HepG2 (cell line): ENCODE results near the gene ENO3. TPM values are rescaled to one million over a fixed set of nuclear protein-coding genes. Genes with fewer than 3 reads are reported as not detected.

Experiments used
- DR1 ChIP-seq: sonication (generic); formaldehyde crosslinking; IDR thresholded peaks from 2 replicates; pipeline ENCODE4 v1.8.0; 2021; ENCODE audit warnings: mild to moderate bottlenecking, missing genetic modification reagents, inconsistent platforms
- GABPB1 ChIP-seq: IDR thresholded peaks from 2 replicates; pipeline ENCODE4 v1.6.1; 2016; ENCODE audit warnings: mild to moderate bottlenecking, missing genetic modification reagents, moderate library complexity, missing compliant biosample characterization
- GFI1 ChIP-seq: sonication (generic); formaldehyde crosslinking; IDR thresholded peaks from 2 replicates; pipeline ENCODE4 v1.5.0; 2020; ENCODE audit warnings: missing genetic modification reagents, mild to moderate bottlenecking, borderline replicate concordance
- JUN ChIP-seq: sonication (generic); formaldehyde crosslinking; IDR thresholded peaks from 2 replicates; pipeline ENCODE4 v1.4.0; 2020; ENCODE audit warnings: mild to moderate bottlenecking, missing genetic modification reagents
- MTA1 ChIP-seq: sonication (generic); formaldehyde crosslinking; IDR thresholded peaks from 2 replicates; pipeline ENCODE4 v1.4.0; 2020; ENCODE audit warnings: missing genetic modification reagents, mild to moderate bottlenecking, borderline replicate concordance
- REPIN1 ChIP-seq: sonication (generic); formaldehyde crosslinking; IDR thresholded peaks from 2 replicates; pipeline ENCODE4 v1.8.0; 2022; ENCODE audit warnings: missing genetic modification reagents, low read depth, mild to moderate bottlenecking, borderline replicate concordance
- RFX1 ChIP-seq: fragments of 450-650 bp; IDR thresholded peaks from 2 replicates; pipeline ENCODE4 v1.6.1; 2017
- SMYD3 ChIP-seq: sonication (generic); formaldehyde crosslinking; IDR thresholded peaks from 2 replicates; pipeline ENCODE4 v1.8.1; 2023; ENCODE audit warnings: mild to moderate bottlenecking, missing genetic modification reagents
- YEATS4 ChIP-seq: sonication (generic); formaldehyde crosslinking; IDR thresholded peaks from 2 replicates; pipeline ENCODE4 v1.4.0; 2020; ENCODE audit warnings: missing genetic modification reagents, borderline replicate concordance
- ZBTB37 ChIP-seq: sonication (generic); formaldehyde crosslinking; IDR thresholded peaks from 2 replicates; pipeline ENCODE4 v1.4.0; 2020; ENCODE audit warnings: mild to moderate bottlenecking, missing genetic modification reagents
- ZNF354B ChIP-seq: sonication (generic); formaldehyde crosslinking; IDR thresholded peaks from 2 replicates; pipeline ENCODE4 v1.8.0; 2022; ENCODE audit warnings: mild to moderate bottlenecking, missing genetic modification reagents
- ZNF558 ChIP-seq: sonication (generic); formaldehyde crosslinking; IDR thresholded peaks from 2 replicates; pipeline ENCODE4 v1.9.0; 2022; ENCODE audit warnings: mild to moderate bottlenecking, missing genetic modification reagents, borderline replicate concordance
- ZNF691 ChIP-seq: sonication (generic); formaldehyde crosslinking; IDR thresholded peaks from 2 replicates; pipeline ENCODE4 v1.4.0; 2020; ENCODE audit warnings: missing genetic modification reagents, low read depth, mild to moderate bottlenecking, borderline replicate concordance
- polyA plus RNA-seq, 8 experiments: library from polyadenylated mRNA; depleted of rRNA in 3 of 8; stranded (reverse) in 7 of 8; unstranded in 1 of 8; fragments of >200 nt; fragmentation: Illumina TruSeq in 4 of 8; extraction: Trizol in 4 of 8; gene quantifications; 2 replicates each; pipeline versions ENCODE4 v1.2.1 to v1.2.3, GENCODE V29; 2011 to 2016; ENCODE audit warnings: low read depth in 4 of 8, missing spikeins in 1 of 8, mixed read lengths in 1 of 8; ENCODE audit not compliant: insufficient read depth in 1 of 8
- total RNA-seq, 5 experiments: library from RNA; depleted of rRNA; stranded (reverse); fragments of >200 nt; fragmentation: Illumina TruSeq; extraction: Trizol; gene quantifications; 2 replicates each; pipeline ENCODE4 v1.2.3, GENCODE V29; 2016; ENCODE audit warnings: low read depth in 1 of 5
- TF ChIP-seq, protein P1 (sequence below): sonication (generic); formaldehyde crosslinking; IDR thresholded peaks from 2 replicates; pipeline ENCODE4 v1.4.0; 2020; ENCODE audit warnings: mild to moderate bottlenecking, missing genetic modification reagents
- TF ChIP-seq, protein P2 (sequence below): sonication (generic); formaldehyde crosslinking; IDR thresholded peaks from 2 replicates; pipeline ENCODE4 v1.4.0; 2020; ENCODE audit warnings: missing genetic modification reagents, mild to moderate bottlenecking, borderline replicate concordance
- TF ChIP-seq, protein P3 (sequence below): sonication (generic); formaldehyde crosslinking; IDR thresholded peaks from 2 replicates; pipeline ENCODE4 v1.4.0; 2020; ENCODE audit warnings: missing genetic modification reagents, borderline replicate concordance
- TF ChIP-seq, protein P4 (sequence below): sonication (generic); formaldehyde crosslinking; IDR thresholded peaks from 2 replicates; pipeline ENCODE4 v1.5.0; 2020; ENCODE audit warnings: missing genetic modification reagents
- TF ChIP-seq, protein P5 (sequence below): IDR thresholded peaks from 2 replicates; pipeline ENCODE4 v1.6.1; 2016; ENCODE audit warnings: low read depth, borderline replicate concordance

The ENO3 gene
- total and polyA plus RNA-seq, 2 of the 13 experiments (the other 11 are each of a cell fraction or from before 2014, with no cell fraction given): 59.8 to 69.8 TPM

- peak; percentile 58; the same call in 1 of the 2 replicates for TF ChIP-seq ZNF558 (CRISPR knock-in tag)
- no peak; the same call in 1 of the 2 replicates for TF ChIP-seq YEATS4
- 0 out of 2 replicates have a peak, but pooled peaks have one; percentile 36 for TF ChIP-seq DR1
- TF ChIP-seq, protein P1, sequence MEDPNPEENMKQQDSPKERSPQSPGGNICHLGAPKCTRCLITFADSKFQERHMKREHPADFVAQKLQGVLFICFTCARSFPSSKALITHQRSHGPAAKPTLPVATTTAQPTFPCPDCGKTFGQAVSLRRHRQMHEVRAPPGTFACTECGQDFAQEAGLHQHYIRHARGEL (CRISPR knock-in tag): no peak
- TF ChIP-seq, protein P2, sequence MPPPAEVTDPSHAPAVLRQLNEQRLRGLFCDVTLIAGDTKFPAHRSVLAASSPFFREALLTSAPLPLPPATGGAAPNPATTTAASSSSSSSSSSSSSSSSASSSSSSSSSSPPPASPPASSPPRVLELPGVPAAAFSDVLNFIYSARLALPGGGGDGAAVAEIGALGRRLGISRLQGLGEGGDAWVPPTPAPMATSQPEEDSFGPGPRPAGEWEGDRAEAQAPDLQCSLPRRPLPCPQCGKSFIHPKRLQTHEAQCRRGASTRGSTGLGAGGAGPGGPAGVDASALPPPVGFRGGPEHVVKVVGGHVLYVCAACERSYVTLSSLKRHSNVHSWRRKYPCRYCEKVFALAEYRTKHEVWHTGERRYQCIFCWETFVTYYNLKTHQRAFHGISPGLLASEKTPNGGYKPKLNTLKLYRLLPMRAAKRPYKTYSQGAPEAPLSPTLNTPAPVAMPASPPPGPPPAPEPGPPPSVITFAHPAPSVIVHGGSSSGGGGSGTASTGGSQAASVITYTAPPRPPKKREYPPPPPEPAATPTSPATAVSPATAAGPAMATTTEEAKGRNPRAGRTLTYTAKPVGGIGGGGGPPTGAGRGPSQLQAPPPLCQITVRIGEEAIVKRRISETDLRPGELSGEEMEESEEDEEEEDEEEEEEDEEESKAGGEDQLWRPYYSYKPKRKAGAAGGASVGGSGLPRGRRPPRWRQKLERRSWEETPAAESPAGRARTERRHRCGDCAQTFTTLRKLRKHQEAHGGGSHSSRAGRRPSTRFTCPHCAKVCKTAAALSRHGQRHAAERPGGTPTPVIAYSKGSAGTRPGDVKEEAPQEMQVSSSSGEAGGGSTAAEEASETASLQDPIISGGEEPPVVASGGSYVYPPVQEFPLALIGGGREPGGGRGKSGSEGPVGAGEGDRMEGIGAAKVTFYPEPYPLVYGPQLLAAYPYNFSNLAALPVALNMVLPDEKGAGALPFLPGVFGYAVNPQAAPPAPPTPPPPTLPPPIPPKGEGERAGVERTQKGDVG: no peak
- TF ChIP-seq, protein P3, sequence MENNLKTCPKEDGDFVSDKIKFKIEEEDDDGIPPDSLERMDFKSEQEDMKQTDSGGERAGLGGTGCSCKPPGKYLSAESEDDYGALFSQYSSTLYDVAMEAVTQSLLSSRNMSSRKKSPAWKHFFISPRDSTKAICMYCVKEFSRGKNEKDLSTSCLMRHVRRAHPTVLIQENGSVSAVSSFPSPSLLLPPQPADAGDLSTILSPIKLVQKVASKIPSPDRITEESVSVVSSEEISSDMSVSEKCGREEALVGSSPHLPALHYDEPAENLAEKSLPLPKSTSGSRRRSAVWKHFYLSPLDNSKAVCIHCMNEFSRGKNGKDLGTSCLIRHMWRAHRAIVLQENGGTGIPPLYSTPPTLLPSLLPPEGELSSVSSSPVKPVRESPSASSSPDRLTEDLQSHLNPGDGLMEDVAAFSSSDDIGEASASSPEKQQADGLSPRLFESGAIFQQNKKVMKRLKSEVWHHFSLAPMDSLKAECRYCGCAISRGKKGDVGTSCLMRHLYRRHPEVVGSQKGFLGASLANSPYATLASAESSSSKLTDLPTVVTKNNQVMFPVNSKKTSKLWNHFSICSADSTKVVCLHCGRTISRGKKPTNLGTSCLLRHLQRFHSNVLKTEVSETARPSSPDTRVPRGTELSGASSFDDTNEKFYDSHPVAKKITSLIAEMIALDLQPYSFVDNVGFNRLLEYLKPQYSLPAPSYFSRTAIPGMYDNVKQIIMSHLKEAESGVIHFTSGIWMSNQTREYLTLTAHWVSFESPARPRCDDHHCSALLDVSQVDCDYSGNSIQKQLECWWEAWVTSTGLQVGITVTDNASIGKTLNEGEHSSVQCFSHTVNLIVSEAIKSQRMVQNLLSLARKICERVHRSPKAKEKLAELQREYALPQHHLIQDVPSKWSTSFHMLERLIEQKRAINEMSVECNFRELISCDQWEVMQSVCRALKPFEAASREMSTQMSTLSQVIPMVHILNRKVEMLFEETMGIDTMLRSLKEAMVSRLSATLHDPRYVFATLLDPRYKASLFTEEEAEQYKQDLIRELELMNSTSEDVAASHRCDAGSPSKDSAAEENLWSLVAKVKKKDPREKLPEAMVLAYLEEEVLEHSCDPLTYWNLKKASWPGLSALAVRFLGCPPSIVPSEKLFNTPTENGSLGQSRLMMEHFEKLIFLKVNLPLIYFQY (CRISPR knock-in tag): no peak
- no peak for TF ChIP-seq JUN (CRISPR knock-in tag)
- TF ChIP-seq REPIN1 (CRISPR knock-in tag): no peak
- TF ChIP-seq ZNF354B (CRISPR knock-in tag): no peak
- TF ChIP-seq, protein P4, sequence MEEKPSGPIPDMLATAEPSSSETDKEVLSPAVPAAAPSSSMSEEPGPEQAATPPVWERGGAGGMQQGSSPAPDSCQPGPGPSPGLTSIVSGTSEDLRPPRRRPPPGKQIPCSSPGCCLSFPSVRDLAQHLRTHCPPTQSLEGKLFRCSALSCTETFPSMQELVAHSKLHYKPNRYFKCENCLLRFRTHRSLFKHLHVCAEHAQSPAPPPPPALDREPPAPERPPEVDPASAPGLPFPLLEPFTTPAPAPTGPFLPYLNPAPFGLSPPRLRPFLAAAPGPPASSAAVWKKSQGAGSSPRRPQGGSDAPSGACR: peak; percentile 8; the same call in 1 of the 2 replicates
- no peak for TF ChIP-seq MTA1 (CRISPR knock-in tag)
- TF ChIP-seq GABPB1 (CRISPR knock-in tag): no peak
- no peak for TF ChIP-seq RFX1
- peak; percentile 51; the same call in 1 of the 2 replicates for TF ChIP-seq ZNF691
- TF ChIP-seq ZBTB37: no peak
- TF ChIP-seq SMYD3 (CRISPR knock-in tag): no peak
- no peak for TF ChIP-seq GFI1 (CRISPR knock-in tag)
- TF ChIP-seq, protein P5, sequence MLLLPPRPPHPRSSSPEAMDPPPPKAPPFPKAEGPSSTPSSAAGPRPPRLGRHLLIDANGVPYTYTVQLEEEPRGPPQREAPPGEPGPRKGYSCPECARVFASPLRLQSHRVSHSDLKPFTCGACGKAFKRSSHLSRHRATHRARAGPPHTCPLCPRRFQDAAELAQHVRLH (CRISPR knock-in tag): no peak
Measured at GRCh38 chr17:4968486-4969046, 17.6 kb downstream of the ENO3 start (continued).
